ENCODE measurements around the gene SORCS2.

DNA sequence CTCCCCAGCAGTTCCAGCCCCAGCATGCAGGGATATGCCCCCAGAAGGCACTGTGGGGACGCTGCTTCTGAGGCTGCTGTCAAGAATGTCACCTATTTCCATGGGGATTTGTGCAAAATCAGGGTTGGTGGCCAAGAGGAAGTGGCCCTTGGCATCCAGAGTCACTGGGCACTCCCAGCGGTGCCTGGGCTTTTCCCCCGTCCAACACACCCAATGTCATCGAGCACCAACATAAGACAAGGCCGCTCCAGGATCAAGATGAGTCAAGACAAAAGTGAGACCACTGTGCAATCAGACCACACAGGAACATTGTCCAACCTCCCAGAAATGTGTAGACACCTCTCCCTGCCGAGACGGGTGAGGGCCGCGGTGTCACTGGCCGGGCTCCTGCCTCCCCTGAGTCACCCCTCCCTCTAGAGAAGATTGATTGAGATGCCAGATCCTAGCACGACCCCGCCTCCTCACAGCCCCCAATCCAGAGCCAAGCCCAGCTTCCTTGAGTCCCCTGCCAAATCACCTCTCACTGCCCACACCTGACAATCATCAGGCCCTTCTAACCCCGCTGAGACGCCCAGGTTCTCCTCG, 553.1 kb downstream of the SORCS2 start:
- no peak for TF ChIP-seq ZNF136 (CRISPR knock-in tag; IDR thresholded peaks at IDR 0.05; ENCODE audit: low read depth)
- TF ChIP-seq EEA1 (CRISPR knock-in tag; IDR thresholded peaks at IDR 0.05; ENCODE audit: borderline replicate concordance), result no peak
- no peak for TF ChIP-seq ZNF138 (CRISPR knock-in tag; IDR thresholded peaks at IDR 0.05; ENCODE audit: low read depth)
- TF ChIP-seq ZNF605 (CRISPR knock-in tag; IDR thresholded peaks at IDR 0.05), result no peak
- no peak for TF ChIP-seq NCOA2 (CRISPR knock-in tag; IDR thresholded peaks at IDR 0.05)
- TF ChIP-seq EP300 (IDR thresholded peaks at IDR 0.05; ENCODE audit: low read depth in 2 of 2, low read length in 2 of 2), result no peak
- no peak for TF ChIP-seq EP300 (CRISPR knock-in tag; IDR thresholded peaks at IDR 0.05; ENCODE audit: borderline replicate concordance)
